K562 (cell line): ENCODE results near the gene PHF11. TPM values are rescaled to one million over a fixed set of nuclear protein-coding genes. Genes with fewer than 3 reads are reported as not detected.

Source experiments
- FOS ChIP-seq: IDR thresholded peaks from 3 replicates; pipeline ENCODE4 v1.6.1; 2011; ENCODE audit not compliant: insufficient read length; ENCODE audit errors: extremely low read depth
- FUS ChIP-seq: fragments of 200-400 bp; formaldehyde crosslinking; optimal IDR thresholded peaks from 2 replicates; pipeline ENCODE3; 2017; ENCODE audit warnings: low read depth, low read length
- HMG20B ChIP-seq: fragments of 250-450 bp; sonication (Bioruptor Pico); IDR thresholded peaks from 2 replicates; pipeline ENCODE4 v1.5.0; 2021; ENCODE audit warnings: mild to moderate bottlenecking
- NFYB ChIP-seq: IDR thresholded peaks from 2 replicates; pipeline ENCODE4 v1.6.1; 2011; ENCODE audit warnings: mild to moderate bottlenecking, moderate library complexity; ENCODE audit not compliant: insufficient read length; ENCODE audit errors: extremely low read depth
- NRF1 ChIP-seq, 2 experiments: fragments of 450-650 bp; IDR thresholded peaks in 1 of 2; conservative IDR thresholded peaks in 1 of 2; 2 replicates each; pipeline ENCODE4 v1.6.1; 2014; ENCODE audit warnings: mild to moderate bottlenecking in 2 of 2
- PTBP1 ChIP-seq: fragments of 200-400 bp; formaldehyde crosslinking; IDR thresholded peaks from 2 replicates; pipeline ENCODE4 v1.6.1; 2017; ENCODE audit warnings: low read depth, low read length
- RAD51 ChIP-seq: fragments of 450-650 bp; IDR thresholded peaks from 2 replicates; pipeline ENCODE4 v1.7.1; 2016; ENCODE audit warnings: low read depth, mild to moderate bottlenecking, borderline replicate concordance
- SETDB1 ChIP-seq: IDR thresholded peaks from one replicate; pipeline ENCODE4 v1.6.1; 2012; ENCODE audit warnings: low read length, control low read depth, inconsistent platforms
- TAF1 ChIP-seq: IDR thresholded peaks from 2 replicates; pipeline ENCODE4 v1.6.1; 2011; ENCODE audit warnings: mild to moderate bottlenecking, low read length, moderate library complexity; ENCODE audit not compliant: insufficient read depth, control insufficient read depth, severe bottlenecking; ENCODE audit errors: extremely low read depth
- ZNF445 ChIP-seq: fragments of 250-450 bp; sonication (Bioruptor Pico); IDR thresholded peaks from 2 replicates; pipeline ENCODE4 v1.4.0; 2020; ENCODE audit warnings: low read depth, mild to moderate bottlenecking, moderate library complexity
- polyA plus RNA-seq, 8 experiments: library from polyadenylated mRNA; depleted of rRNA in 4 of 8; stranded (reverse) in 5 of 8; unstranded in 3 of 8; fragments of >200 nt; fragmentation: Nextera tagmentation in 2 of 8; fragmentation: Illumina TruSeq in 1 of 8; extraction: Ambion mirVana in 2 of 8; extraction: Trizol in 1 of 8; gene quantifications; 2 replicates each; pipeline versions ENCODE4 v1.2.1 to v1.2.3, GENCODE V29; 2011 to 2014; ENCODE audit warnings: inconsistent platforms in 1 of 8, missing spikeins in 1 of 8
- total RNA-seq, 7 experiments: library from RNA; depleted of rRNA in 6 of 7; stranded (reverse); fragments of >200 nt in 6 of 7; fragmentation: Illumina TruSeq in 2 of 7; extraction: Trizol in 2 of 7; gene quantifications; 2 replicates each; pipeline versions ENCODE4 v1.2.1 to v1.2.3, GENCODE V29; 2011 to 2021; ENCODE audit warnings: low replicate concordance in 1 of 7
- TF ChIP-seq, protein P1 (sequence below): sonication (generic); formaldehyde crosslinking; IDR thresholded peaks from 2 replicates; pipeline ENCODE4 v1.8.1; 2023; ENCODE audit warnings: mild to moderate bottlenecking, missing genetic modification reagents, moderate library complexity
- TF ChIP-seq, protein P2 (sequence below): sonication (generic); formaldehyde crosslinking; IDR thresholded peaks from 2 replicates; pipeline ENCODE4 v1.9.0; 2022; ENCODE audit warnings: mild to moderate bottlenecking, missing genetic modification reagents
- TF ChIP-seq, protein P3 (sequence below), 2 experiments: fragments of 200-800 bp in 1 of 2; sonication (Bioruptor generic) in 1 of 2; sonication (generic) in 1 of 2; formaldehyde crosslinking in 1 of 2; IDR thresholded peaks in 1 of 2; conservative IDR thresholded peaks in 1 of 2; 2 replicates each; pipeline versions ENCODE4 v1.5.0 to v1.6.1; 2016 to 2020; ENCODE audit warnings: missing compliant biosample characterization in 1 of 2, missing genetic modification characterization in 1 of 2, missing genetic modification reagents in 1 of 2
- TF ChIP-seq, protein P4 (sequence below), 3 experiments: fragments of 200-800 bp in 1 of 3; sonication (Bioruptor generic) in 1 of 3; sonication (generic) in 1 of 3; formaldehyde crosslinking in 1 of 3; IDR thresholded peaks; 2 replicates each; pipeline versions ENCODE4 v1.6.1 to v1.8.0; 2016 to 2022; ENCODE audit warnings: mild to moderate bottlenecking in 2 of 3, missing compliant biosample characterization in 2 of 3, missing genetic modification characterization in 2 of 3, missing genetic modification reagents in 1 of 3
- TF ChIP-seq, protein P5 (sequence below): fragments of 200-800 bp; sonication (Bioruptor generic); IDR thresholded peaks from 2 replicates; pipeline ENCODE4 v1.6.1; 2016; ENCODE audit warnings: missing genetic modification characterization, missing compliant biosample characterization

Gene PHF11
- total and polyA plus RNA-seq, 9 of the 15 experiments (the other 6 are each of a cell fraction or from before 2014, with no cell fraction given) = 1.9 to 7.0 (median 5.3) TPM

DNA sequence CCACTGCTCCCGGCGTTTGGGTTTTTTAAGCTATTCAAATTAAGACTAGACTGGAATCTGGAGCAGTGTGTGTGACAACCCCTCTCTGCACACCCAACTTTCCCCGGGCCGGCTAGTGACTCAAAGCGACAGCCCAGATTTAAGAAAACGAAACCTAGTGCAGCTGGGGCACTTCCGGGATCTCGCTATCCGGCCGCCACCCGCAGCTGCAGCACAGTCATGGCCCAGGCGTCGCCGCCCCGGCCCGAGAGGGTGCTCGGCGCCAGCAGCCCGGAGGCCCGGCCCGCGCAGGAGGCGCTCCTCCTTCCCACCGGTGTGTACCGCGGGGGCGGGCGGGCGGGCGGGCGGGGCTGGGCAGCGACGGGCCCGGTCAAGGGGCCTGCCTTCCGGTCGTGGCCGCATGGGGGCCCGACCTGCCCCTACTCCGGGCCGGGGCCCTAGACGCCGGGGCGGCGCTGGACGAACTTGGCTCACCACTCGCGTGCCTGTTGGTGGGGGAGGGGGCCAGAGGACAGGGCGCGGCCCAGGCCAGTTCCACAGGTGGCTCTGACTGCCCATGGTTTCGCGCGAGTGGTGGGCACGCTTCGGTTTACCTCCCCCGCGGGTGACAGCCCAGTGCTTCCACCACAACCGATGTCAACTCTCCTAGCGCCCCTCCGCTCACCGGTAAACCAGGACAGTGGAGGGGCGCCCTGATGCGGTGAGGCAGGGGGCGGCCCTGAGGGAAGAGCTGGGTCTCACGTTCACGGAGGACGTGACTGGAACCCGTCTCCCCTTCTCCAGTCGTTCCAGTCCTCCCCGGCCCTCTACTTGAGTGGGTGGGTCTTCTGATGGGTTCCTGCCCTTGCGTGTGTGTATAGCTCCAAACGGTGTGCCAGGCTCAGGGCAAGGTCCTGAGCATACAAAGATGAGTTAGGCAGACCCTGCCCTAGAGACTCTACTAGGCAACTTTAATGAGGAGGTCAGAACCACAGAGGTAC, at the start of gene PHF11 (continued):
- TF ChIP-seq, protein P1, sequence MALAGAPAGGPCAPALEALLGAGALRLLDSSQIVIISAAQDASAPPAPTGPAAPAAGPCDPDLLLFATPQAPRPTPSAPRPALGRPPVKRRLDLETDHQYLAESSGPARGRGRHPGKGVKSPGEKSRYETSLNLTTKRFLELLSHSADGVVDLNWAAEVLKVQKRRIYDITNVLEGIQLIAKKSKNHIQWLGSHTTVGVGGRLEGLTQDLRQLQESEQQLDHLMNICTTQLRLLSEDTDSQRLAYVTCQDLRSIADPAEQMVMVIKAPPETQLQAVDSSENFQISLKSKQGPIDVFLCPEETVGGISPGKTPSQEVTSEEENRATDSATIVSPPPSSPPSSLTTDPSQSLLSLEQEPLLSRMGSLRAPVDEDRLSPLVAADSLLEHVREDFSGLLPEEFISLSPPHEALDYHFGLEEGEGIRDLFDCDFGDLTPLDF (CRISPR knock-in tag) = no peak
- TF ChIP-seq, protein P2, sequence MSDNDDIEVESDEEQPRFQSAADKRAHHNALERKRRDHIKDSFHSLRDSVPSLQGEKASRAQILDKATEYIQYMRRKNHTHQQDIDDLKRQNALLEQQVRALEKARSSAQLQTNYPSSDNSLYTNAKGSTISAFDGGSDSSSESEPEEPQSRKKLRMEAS (CRISPR knock-in tag) = no peak
- TF ChIP-seq SETDB1 (no peak), ZNF445 (CRISPR knock-in tag) (no peak), NRF1 (conservative IDR thresholded peaks at IDR 0.05 in 1 of 2, IDR thresholded peaks at IDR 0.05 in 1 of 2) (peak; percentile 73), FUS (no peak), PTBP1 (no peak), FOS (no peak), HMG20B (CRISPR knock-in tag) (no peak), TAF1 (peak; percentile 43), NFYB (no peak), RAD51 (no peak)
- TF ChIP-seq, protein P3, sequence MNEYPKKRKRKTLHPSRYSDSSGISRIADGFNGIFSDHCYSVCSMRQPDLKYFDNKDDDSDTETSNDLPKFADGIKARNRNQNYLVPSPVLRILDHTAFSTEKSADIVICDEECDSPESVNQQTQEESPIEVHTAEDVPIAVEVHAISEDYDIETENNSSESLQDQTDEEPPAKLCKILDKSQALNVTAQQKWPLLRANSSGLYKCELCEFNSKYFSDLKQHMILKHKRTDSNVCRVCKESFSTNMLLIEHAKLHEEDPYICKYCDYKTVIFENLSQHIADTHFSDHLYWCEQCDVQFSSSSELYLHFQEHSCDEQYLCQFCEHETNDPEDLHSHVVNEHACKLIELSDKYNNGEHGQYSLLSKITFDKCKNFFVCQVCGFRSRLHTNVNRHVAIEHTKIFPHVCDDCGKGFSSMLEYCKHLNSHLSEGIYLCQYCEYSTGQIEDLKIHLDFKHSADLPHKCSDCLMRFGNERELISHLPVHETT (CRISPR knock-in tag; conservative IDR thresholded peaks at IDR 0.05 in 1 of 2, IDR thresholded peaks at IDR 0.05 in 1 of 2) = peak in 1 of 2 experiments; percentile 80; a peak in 2 of 4 replicates
- TF ChIP-seq, protein P4, sequence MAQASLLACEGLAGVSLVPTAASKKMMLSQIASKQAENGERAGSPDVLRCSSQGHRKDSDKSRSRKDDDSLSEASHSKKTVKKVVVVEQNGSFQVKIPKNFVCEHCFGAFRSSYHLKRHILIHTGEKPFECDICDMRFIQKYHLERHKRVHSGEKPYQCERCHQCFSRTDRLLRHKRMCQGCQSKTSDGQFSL (CRISPR knock-in tag; IDR thresholded peaks at IDR 0.05) = 0 out of 2 replicates have a peak, but pooled peaks have one; percentile 24
- TF ChIP-seq, protein P4 (tag; IDR thresholded peaks at IDR 0.05) = no peak
- TF ChIP-seq, protein P5, sequence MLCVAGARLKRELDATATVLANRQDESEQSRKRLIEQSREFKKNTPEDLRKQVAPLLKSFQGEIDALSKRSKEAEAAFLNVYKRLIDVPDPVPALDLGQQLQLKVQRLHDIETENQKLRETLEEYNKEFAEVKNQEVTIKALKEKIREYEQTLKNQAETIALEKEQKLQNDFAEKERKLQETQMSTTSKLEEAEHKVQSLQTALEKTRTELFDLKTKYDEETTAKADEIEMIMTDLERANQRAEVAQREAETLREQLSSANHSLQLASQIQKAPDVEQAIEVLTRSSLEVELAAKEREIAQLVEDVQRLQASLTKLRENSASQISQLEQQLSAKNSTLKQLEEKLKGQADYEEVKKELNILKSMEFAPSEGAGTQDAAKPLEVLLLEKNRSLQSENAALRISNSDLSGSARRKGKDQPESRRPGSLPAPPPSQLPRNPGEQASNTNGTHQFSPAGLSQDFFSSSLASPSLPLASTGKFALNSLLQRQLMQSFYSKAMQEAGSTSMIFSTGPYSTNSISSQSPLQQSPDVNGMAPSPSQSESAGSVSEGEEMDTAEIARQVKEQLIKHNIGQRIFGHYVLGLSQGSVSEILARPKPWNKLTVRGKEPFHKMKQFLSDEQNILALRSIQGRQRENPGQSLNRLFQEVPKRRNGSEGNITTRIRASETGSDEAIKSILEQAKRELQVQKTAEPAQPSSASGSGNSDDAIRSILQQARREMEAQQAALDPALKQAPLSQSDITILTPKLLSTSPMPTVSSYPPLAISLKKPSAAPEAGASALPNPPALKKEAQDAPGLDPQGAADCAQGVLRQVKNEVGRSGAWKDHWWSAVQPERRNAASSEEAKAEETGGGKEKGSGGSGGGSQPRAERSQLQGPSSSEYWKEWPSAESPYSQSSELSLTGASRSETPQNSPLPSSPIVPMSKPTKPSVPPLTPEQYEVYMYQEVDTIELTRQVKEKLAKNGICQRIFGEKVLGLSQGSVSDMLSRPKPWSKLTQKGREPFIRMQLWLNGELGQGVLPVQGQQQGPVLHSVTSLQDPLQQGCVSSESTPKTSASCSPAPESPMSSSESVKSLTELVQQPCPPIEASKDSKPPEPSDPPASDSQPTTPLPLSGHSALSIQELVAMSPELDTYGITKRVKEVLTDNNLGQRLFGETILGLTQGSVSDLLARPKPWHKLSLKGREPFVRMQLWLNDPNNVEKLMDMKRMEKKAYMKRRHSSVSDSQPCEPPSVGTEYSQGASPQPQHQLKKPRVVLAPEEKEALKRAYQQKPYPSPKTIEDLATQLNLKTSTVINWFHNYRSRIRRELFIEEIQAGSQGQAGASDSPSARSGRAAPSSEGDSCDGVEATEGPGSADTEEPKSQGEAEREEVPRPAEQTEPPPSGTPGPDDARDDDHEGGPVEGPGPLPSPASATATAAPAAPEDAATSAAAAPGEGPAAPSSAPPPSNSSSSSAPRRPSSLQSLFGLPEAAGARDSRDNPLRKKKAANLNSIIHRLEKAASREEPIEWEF = no peak
